ENCODE data around the gene CPXM2. TPM values are rescaled to one million over a fixed set of nuclear protein-coding genes. Genes with fewer than 3 reads are reported as not detected.

CPXM2 gene
- total RNA-seq, 1 experiment from 2014 or later: not detected

DNA sequence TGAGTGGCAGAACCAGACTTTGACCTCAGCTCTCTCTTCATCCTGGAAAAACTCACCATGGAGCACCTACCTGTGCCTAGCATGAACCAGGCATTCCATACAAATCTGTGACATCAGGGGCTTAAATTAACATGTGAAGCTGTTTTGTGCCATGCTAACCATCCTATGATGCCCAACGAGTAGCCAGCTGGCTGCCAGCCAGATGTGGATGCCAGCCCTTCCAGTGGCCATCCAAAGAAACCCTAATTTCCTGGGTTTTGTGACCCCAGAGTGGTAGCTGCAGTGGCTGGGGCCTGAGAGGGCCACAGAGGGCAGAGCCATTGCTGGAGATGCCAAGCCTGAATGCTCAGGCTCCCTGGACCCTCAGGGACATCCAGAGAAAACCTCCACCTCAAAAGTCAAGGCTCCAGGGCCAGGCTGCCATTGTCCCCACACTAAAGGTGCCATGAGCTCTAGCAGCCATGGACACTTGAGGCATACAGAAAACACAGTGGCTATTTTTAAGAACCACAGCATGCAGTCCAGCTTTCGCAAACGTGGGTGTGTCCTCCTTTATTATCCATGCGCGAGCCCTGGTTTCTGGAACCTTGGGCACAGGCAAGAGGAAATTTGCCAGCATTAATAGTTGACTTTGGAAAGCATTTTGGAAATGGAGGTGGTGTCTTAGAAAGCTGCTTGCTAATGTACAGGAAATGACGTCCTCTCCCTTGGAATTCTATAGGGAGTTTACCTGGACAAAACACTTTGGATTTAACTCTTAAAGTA, 6.0 kb downstream of the CPXM2 start:
- no peaks in the 10 kb centered on the region for H3K4me1 ChIP-seq
- no TSS peak for BruUV-seq (replicated peaks)
- H3K4me1 Mint-ChIP-seq (ENCODE audit: low read depth, unreplicated experiment): no peaks in the 10 kb centered on the region
- H3K27me3 Mint-ChIP-seq (ENCODE audit: insufficient read depth, unreplicated experiment): no peaks in the 10 kb centered on the region
- no peaks in the 10 kb centered on the region for H3K36me3 ChIP-seq (ENCODE audit: control insufficient read depth, insufficient read depth, low read length)
- ChIA-PET POLR2A (no interaction called here), CTCF (no interaction called here)
- no peak overlapping the region for H3K4me3 ChIP-seq (ENCODE audit: low read depth, low read length)
- TF ChIP-seq, protein P1, sequence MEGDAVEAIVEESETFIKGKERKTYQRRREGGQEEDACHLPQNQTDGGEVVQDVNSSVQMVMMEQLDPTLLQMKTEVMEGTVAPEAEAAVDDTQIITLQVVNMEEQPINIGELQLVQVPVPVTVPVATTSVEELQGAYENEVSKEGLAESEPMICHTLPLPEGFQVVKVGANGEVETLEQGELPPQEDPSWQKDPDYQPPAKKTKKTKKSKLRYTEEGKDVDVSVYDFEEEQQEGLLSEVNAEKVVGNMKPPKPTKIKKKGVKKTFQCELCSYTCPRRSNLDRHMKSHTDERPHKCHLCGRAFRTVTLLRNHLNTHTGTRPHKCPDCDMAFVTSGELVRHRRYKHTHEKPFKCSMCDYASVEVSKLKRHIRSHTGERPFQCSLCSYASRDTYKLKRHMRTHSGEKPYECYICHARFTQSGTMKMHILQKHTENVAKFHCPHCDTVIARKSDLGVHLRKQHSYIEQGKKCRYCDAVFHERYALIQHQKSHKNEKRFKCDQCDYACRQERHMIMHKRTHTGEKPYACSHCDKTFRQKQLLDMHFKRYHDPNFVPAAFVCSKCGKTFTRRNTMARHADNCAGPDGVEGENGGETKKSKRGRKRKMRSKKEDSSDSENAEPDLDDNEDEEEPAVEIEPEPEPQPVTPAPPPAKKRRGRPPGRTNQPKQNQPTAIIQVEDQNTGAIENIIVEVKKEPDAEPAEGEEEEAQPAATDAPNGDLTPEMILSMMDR (IDR thresholded peaks at IDR 0.05; ENCODE audit: insufficient read depth in 1 of 2, low read depth in 1 of 2, low read length in 1 of 2, severe bottlenecking in 1 of 2, unreplicated experiment in 1 of 2): no peak
- no peak overlapping the region for H3K27ac Mint-ChIP-seq (ENCODE audit: unreplicated experiment)
- no peaks in the 10 kb centered on the region for H3K36me3 Mint-ChIP-seq (ENCODE audit: insufficient read depth, unreplicated experiment)
- no peaks in the 10 kb centered on the region for H3K9me3 ChIP-seq
- H3K9me3 Mint-ChIP-seq (ENCODE audit: unreplicated experiment): no peaks in the 10 kb centered on the region
- no peaks in the 10 kb centered on the region for H3K27me3 ChIP-seq (replicated peaks; ENCODE audit: control insufficient read depth, insufficient read depth, low read length)
- no peak for DNase-seq
- intact Hi-C loops (cut with micrococcal nuclease; ENCODE audit: unreplicated experiment): no loop called here
- no peak overlapping the region for H3K4me3 Mint-ChIP-seq (ENCODE audit: unreplicated experiment)

DNA sequence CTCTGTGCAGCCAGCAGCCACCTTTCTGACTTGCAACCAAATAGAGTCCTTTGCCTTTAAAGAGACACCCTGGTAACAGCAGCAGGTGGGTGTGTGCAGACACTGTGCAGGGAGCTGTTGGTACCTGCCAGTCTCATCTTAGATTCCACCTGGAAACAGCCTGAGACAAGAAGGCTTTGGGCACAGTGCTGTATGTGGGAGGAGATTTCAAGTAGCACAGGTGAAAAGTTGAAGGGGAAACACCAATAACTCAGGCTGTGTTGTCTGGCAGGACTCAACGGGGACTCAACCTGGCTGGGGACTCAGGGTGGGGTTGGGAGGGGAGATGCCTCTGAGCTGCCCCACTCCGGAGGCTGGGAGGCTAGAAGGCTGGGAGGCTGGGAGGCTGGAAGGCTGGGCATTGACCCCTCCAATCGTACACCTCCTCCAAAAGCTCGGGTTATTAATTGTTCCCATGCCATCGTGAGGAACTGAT, 6.7 kb downstream of the CPXM2 start:
- ChIA-PET CTCF (no interaction called here), POLR2A (no interaction called here)
- no peaks in the 10 kb centered on the region for H3K4me1 ChIP-seq
- DNase-seq: no peak
- Mint-ChIP-seq H3K4me3 (ENCODE audit: unreplicated experiment) (no peak overlapping the region), H3K27ac (ENCODE audit: unreplicated experiment) (no peak overlapping the region), H3K9me3 (ENCODE audit: unreplicated experiment) (no peaks in the 10 kb centered on the region), H3K36me3 (ENCODE audit: insufficient read depth, unreplicated experiment) (no peaks in the 10 kb centered on the region), H3K27me3 (ENCODE audit: insufficient read depth, unreplicated experiment) (no peaks in the 10 kb centered on the region), H3K4me1 (ENCODE audit: low read depth, unreplicated experiment) (peaks cover under 1% of the 10 kb centered on the region)
- no peaks in the 10 kb centered on the region for H3K9me3 ChIP-seq
- intact Hi-C loops (cut with micrococcal nuclease; ENCODE audit: unreplicated experiment): no loop called here
- no peak overlapping the region for H3K4me3 ChIP-seq (ENCODE audit: low read depth, low read length)
- no peaks in the 10 kb centered on the region for H3K36me3 ChIP-seq (ENCODE audit: control insufficient read depth, insufficient read depth, low read length)
- no TSS peak for BruUV-seq (replicated peaks)
- H3K27me3 ChIP-seq (replicated peaks; ENCODE audit: control insufficient read depth, insufficient read depth, low read length): no peaks in the 10 kb centered on the region
- TF ChIP-seq, protein P1 (IDR thresholded peaks at IDR 0.05; ENCODE audit: insufficient read depth in 1 of 2, low read depth in 1 of 2, low read length in 1 of 2, severe bottlenecking in 1 of 2, unreplicated experiment in 1 of 2): no peak

DNA sequence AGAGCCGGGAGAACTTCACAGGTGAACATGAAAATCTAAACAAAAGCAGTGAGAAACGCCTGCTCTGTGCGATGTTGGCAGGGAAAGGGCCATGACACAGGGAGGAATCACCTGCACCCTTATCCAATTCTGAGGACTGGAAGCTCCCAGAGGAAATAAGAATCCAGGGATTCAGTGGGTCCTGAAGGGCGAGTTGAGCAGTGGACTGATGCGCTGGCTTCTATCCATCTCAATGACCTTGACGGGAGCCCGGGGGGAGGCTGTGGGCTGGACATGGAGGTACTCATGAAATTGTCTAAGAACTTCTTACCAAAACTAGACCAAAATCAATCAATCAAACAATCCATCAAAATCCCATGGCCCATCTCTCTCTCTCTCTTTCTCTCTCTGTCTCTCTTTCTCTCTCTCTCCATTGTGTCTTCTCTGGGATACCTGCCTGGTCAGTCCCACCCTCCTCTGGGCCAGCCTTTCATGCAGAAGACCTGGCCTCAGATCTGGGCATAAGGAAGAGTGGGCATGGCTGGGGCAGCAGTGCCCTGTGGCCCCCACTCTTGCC, 7.2 kb downstream of the CPXM2 start:
- DNase-seq: no peak
- no TSS peak for BruUV-seq (replicated peaks)
- Histone ChIP-seq H3K4me3 (ENCODE audit: low read depth, low read length) (no peak overlapping the region), H3K36me3 (ENCODE audit: control insufficient read depth, insufficient read depth, low read length) (no peaks in the 10 kb centered on the region), H3K27me3 (replicated peaks; ENCODE audit: control insufficient read depth, insufficient read depth, low read length) (no peaks in the 10 kb centered on the region), H3K4me1 (no peaks in the 10 kb centered on the region), H3K9me3 (no peaks in the 10 kb centered on the region)
- peaks cover 5% of the 10 kb centered on the region for H3K4me1 Mint-ChIP-seq (ENCODE audit: low read depth, unreplicated experiment)
- no peak overlapping the region for H3K27ac Mint-ChIP-seq (ENCODE audit: unreplicated experiment)
- H3K36me3 Mint-ChIP-seq (ENCODE audit: insufficient read depth, unreplicated experiment): no peaks in the 10 kb centered on the region
- POLR2A ChIA-PET: no interaction called here
- no peaks in the 10 kb centered on the region for H3K9me3 Mint-ChIP-seq (ENCODE audit: unreplicated experiment)
- no peaks in the 10 kb centered on the region for H3K27me3 Mint-ChIP-seq (ENCODE audit: insufficient read depth, unreplicated experiment)
- intact Hi-C loops (cut with micrococcal nuclease; ENCODE audit: unreplicated experiment): no loop called here
- TF ChIP-seq, protein P1 (IDR thresholded peaks at IDR 0.05; ENCODE audit: insufficient read depth in 1 of 2, low read depth in 1 of 2, low read length in 1 of 2, severe bottlenecking in 1 of 2, unreplicated experiment in 1 of 2): no peak
- H3K4me3 Mint-ChIP-seq (ENCODE audit: unreplicated experiment): no peak overlapping the region
- CTCF ChIA-PET: no interaction called here

Data from Caco-2 (cell line).